K562 (cell line): Measurements from ENCODE around the gene NPFFR1. TPM values are rescaled to one million over a fixed set of nuclear protein-coding genes. Genes with fewer than 3 reads are reported as not detected.

Source experiments
- BHLHE40 ChIP-seq: IDR thresholded peaks from 2 replicates; pipeline ENCODE4 v1.6.1; 2011; ENCODE audit warnings: low read length, improper control_type of control experiment
- CREM ChIP-seq: IDR thresholded peaks from 2 replicates; pipeline ENCODE4 v1.6.1; 2014; ENCODE audit warnings: antibody characterized with exemption, low read depth
- FUS ChIP-seq: fragments of 200-400 bp; formaldehyde crosslinking; optimal IDR thresholded peaks from 2 replicates; pipeline ENCODE3; 2017; ENCODE audit warnings: low read depth, low read length
- JUN ChIP-seq, 2 experiments: sonication (generic) in 1 of 2; formaldehyde crosslinking in 1 of 2; IDR thresholded peaks; 2 replicates each; pipeline versions ENCODE4 v1.6.1 to v1.8.0; 2012 to 2022; ENCODE audit warnings: borderline replicate concordance in 2 of 2, mild to moderate bottlenecking in 2 of 2, improper control_type of control experiment in 1 of 2, low read depth in 1 of 2, low read length in 1 of 2, missing genetic modification reagents in 1 of 2
- KDM1A ChIP-seq, 2 experiments: fragments of 450-650 bp; IDR thresholded peaks; 2 replicates each; pipeline ENCODE4 v1.6.1; 2016; ENCODE audit warnings: mild to moderate bottlenecking in 2 of 2
- MEIS2 ChIP-seq: fragments of 450-650 bp; IDR thresholded peaks from 2 replicates; pipeline ENCODE4 v1.6.1; 2014; ENCODE audit warnings: mild to moderate bottlenecking; ENCODE audit not compliant: partially characterized antibody
- NFE2 ChIP-seq: IDR thresholded peaks from 2 replicates; pipeline ENCODE4 v1.6.1; 2014; ENCODE audit warnings: antibody characterized with exemption, low read depth
- PTBP1 ChIP-seq: fragments of 200-400 bp; formaldehyde crosslinking; IDR thresholded peaks from 2 replicates; pipeline ENCODE4 v1.6.1; 2017; ENCODE audit warnings: low read depth, low read length
- RAD51 ChIP-seq: fragments of 450-650 bp; IDR thresholded peaks from 2 replicates; pipeline ENCODE4 v1.7.1; 2016; ENCODE audit warnings: low read depth, mild to moderate bottlenecking, borderline replicate concordance
- TBL1XR1 ChIP-seq, 2 experiments: IDR thresholded peaks; 2 replicates each; pipeline ENCODE4 v1.6.1; 2012; ENCODE audit warnings: improper control_type of control experiment in 2 of 2, low read length in 2 of 2, mild to moderate bottlenecking in 1 of 2
- ZKSCAN8 ChIP-seq: fragments of 200-800 bp; sonication (Bioruptor generic); IDR thresholded peaks from 2 replicates; pipeline ENCODE4 v1.6.1; 2016; ENCODE audit warnings: missing genetic modification characterization, missing compliant biosample characterization
- ZNF589 ChIP-seq: fragments of 200-800 bp; sonication (Bioruptor generic); IDR thresholded peaks from 2 replicates; pipeline ENCODE4 v1.6.1; 2016; ENCODE audit warnings: low read depth, missing genetic modification characterization, missing compliant biosample characterization
- ZSCAN29 ChIP-seq: fragments of 450-650 bp; IDR thresholded peaks from 2 replicates; pipeline ENCODE4 v1.6.1; 2017
- polyA plus RNA-seq, 8 experiments: library from polyadenylated mRNA; depleted of rRNA in 4 of 8; stranded (reverse) in 5 of 8; unstranded in 3 of 8; fragments of >200 nt; fragmentation: Nextera tagmentation in 2 of 8; fragmentation: Illumina TruSeq in 1 of 8; extraction: Ambion mirVana in 2 of 8; extraction: Trizol in 1 of 8; gene quantifications; 2 replicates each; pipeline versions ENCODE4 v1.2.1 to v1.2.3, GENCODE V29; 2011 to 2014; ENCODE audit warnings: inconsistent platforms in 1 of 8, missing spikeins in 1 of 8
- total RNA-seq, 7 experiments: library from RNA; depleted of rRNA in 6 of 7; stranded (reverse); fragments of >200 nt in 6 of 7; fragmentation: Illumina TruSeq in 2 of 7; extraction: Trizol in 2 of 7; gene quantifications; 2 replicates each; pipeline versions ENCODE4 v1.2.1 to v1.2.3, GENCODE V29; 2011 to 2021; ENCODE audit warnings: low replicate concordance in 1 of 7
- TF ChIP-seq, protein P1 (sequence below): sonication (generic); formaldehyde crosslinking; IDR thresholded peaks from 2 replicates; pipeline ENCODE4 v1.8.0; 2022; ENCODE audit warnings: mild to moderate bottlenecking, missing genetic modification reagents
- TF ChIP-seq, protein P2 (sequence below): sonication (generic); formaldehyde crosslinking; IDR thresholded peaks from 2 replicates; pipeline ENCODE4 v1.8.0; 2022; ENCODE audit warnings: mild to moderate bottlenecking, missing genetic modification reagents
- TF ChIP-seq, protein P3 (sequence below): fragments of 450-650 bp; IDR thresholded peaks from 2 replicates; pipeline ENCODE4 v1.7.1; 2018; ENCODE audit warnings: mild to moderate bottlenecking, low read depth; ENCODE audit not compliant: partially characterized antibody
- TF ChIP-seq, protein P4 (sequence below): fragments of 450-650 bp; IDR thresholded peaks from 2 replicates; pipeline ENCODE4 v1.6.1; 2017; ENCODE audit warnings: antibody characterized with exemption

The NPFFR1 gene
- total and polyA plus RNA-seq, 9 of the 15 experiments (the other 6 are each of a cell fraction or from before 2014, with no cell fraction given), result under 0.01 TPM; not detected in 8

DNA sequence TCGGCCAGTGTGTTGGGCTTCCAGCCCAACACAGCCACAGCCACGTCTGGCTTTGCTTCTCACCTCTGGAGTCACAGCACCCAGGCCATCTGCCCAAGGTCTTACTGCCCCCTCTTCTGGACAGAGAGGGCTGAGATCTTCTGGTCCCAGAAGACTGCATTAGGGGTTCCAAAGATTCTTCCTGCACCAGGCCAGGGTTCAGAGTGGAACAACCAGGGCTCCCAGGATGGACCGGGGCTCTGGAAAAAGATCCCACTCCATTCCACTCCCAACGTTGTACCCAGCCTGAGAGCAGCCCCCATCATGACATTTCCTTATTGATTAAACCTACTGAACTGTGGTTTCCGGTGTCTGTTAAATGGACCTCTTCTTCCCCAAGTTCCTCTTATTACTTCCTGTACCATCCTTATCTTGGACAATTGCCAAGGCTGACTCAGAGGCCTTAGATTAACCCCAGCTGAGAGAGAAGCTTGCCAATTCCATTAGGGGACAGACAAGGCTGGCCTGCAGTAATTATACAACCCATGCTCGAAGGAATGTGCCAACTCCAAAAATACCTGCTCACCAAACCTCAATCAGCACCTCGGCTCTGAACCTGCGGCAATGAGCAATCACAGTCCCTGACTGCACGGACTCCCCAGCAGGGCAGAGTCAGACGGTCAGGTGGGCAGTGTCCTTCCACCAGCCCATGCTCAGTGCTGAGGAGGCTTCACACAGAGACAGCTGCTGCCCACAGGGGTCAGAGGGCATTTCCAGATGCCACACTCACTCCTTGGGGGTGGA is 47.9 kb upstream of the NPFFR1 start (continued):
- TF ChIP-seq JUN (IDR thresholded peaks at IDR 0.05; ENCODE audit: borderline replicate concordance, low read depth, low read length), result peak; percentile 82
- TF ChIP-seq JUN (CRISPR knock-in tag; IDR thresholded peaks at IDR 0.05; ENCODE audit: borderline replicate concordance), result no peak
- 0 out of 2 replicates have a peak, but pooled peaks have one; percentile 10 for TF ChIP-seq RAD51
- TF ChIP-seq NFE2, result peak; percentile 56
- TF ChIP-seq, protein P1, sequence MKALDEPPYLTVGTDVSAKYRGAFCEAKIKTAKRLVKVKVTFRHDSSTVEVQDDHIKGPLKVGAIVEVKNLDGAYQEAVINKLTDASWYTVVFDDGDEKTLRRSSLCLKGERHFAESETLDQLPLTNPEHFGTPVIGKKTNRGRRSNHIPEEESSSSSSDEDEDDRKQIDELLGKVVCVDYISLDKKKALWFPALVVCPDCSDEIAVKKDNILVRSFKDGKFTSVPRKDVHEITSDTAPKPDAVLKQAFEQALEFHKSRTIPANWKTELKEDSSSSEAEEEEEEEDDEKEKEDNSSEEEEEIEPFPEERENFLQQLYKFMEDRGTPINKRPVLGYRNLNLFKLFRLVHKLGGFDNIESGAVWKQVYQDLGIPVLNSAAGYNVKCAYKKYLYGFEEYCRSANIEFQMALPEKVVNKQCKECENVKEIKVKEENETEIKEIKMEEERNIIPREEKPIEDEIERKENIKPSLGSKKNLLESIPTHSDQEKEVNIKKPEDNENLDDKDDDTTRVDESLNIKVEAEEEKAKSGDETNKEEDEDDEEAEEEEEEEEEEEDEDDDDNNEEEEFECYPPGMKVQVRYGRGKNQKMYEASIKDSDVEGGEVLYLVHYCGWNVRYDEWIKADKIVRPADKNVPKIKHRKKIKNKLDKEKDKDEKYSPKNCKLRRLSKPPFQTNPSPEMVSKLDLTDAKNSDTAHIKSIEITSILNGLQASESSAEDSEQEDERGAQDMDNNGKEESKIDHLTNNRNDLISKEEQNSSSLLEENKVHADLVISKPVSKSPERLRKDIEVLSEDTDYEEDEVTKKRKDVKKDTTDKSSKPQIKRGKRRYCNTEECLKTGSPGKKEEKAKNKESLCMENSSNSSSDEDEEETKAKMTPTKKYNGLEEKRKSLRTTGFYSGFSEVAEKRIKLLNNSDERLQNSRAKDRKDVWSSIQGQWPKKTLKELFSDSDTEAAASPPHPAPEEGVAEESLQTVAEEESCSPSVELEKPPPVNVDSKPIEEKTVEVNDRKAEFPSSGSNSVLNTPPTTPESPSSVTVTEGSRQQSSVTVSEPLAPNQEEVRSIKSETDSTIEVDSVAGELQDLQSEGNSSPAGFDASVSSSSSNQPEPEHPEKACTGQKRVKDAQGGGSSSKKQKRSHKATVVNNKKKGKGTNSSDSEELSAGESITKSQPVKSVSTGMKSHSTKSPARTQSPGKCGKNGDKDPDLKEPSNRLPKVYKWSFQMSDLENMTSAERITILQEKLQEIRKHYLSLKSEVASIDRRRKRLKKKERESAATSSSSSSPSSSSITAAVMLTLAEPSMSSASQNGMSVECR (CRISPR knock-in tag), result peak; percentile 41; the same call in 1 of the 2 replicates
- no peak for TF ChIP-seq PTBP1
- TF ChIP-seq KDM1A (IDR thresholded peaks at IDR 0.05), result peak in 1 of 2 experiments; percentile 61; a peak in 2 of 4 replicates
- TF ChIP-seq, protein P2, sequence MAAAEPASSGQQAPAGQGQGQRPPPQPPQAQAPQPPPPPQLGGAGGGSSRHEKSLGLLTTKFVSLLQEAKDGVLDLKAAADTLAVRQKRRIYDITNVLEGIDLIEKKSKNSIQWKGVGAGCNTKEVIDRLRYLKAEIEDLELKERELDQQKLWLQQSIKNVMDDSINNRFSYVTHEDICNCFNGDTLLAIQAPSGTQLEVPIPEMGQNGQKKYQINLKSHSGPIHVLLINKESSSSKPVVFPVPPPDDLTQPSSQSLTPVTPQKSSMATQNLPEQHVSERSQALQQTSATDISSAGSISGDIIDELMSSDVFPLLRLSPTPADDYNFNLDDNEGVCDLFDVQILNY (CRISPR knock-in tag), result 0 out of 2 replicates have a peak, but pooled peaks have one; percentile 34
- TF ChIP-seq CREM, result peak; percentile 7; the same call in 1 of the 2 replicates
- TF ChIP-seq ZSCAN29, result no peak
- TF ChIP-seq, protein P3, sequence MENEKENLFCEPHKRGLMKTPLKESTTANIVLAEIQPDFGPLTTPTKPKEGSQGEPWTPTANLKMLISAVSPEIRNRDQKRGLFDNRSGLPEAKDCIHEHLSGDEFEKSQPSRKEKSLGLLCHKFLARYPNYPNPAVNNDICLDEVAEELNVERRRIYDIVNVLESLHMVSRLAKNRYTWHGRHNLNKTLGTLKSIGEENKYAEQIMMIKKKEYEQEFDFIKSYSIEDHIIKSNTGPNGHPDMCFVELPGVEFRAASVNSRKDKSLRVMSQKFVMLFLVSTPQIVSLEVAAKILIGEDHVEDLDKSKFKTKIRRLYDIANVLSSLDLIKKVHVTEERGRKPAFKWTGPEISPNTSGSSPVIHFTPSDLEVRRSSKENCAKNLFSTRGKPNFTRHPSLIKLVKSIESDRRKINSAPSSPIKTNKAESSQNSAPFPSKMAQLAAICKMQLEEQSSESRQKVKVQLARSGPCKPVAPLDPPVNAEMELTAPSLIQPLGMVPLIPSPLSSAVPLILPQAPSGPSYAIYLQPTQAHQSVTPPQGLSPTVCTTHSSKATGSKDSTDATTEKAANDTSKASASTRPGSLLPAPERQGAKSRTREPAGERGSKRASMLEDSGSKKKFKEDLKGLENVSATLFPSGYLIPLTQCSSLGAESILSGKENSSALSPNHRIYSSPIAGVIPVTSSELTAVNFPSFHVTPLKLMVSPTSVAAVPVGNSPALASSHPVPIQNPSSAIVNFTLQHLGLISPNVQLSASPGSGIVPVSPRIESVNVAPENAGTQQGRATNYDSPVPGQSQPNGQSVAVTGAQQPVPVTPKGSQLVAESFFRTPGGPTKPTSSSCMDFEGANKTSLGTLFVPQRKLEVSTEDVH, result peak; percentile 58
- TF ChIP-seq ZKSCAN8 (CRISPR knock-in tag), result peak; percentile 80
- peak in 1 of 2 experiments; percentile 84; a peak in 2 of 4 replicates for TF ChIP-seq TBL1XR1 (IDR thresholded peaks at IDR 0.05; ENCODE audit: low read length in 2 of 2)
- peak; percentile 84; the same call in 1 of the 2 replicates for TF ChIP-seq ZNF589 (CRISPR knock-in tag)
- TF ChIP-seq, protein P4, sequence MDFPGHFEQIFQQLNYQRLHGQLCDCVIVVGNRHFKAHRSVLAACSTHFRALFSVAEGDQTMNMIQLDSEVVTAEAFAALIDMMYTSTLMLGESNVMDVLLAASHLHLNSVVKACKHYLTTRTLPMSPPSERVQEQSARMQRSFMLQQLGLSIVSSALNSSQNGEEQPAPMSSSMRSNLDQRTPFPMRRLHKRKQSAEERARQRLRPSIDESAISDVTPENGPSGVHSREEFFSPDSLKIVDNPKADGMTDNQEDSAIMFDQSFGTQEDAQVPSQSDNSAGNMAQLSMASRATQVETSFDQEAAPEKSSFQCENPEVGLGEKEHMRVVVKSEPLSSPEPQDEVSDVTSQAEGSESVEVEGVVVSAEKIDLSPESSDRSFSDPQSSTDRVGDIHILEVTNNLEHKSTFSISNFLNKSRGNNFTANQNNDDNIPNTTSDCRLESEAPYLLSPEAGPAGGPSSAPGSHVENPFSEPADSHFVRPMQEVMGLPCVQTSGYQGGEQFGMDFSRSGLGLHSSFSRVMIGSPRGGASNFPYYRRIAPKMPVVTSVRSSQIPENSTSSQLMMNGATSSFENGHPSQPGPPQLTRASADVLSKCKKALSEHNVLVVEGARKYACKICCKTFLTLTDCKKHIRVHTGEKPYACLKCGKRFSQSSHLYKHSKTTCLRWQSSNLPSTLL, result no peak
- peak; percentile 64 for TF ChIP-seq MEIS2
- no peak for TF ChIP-seq FUS
- TF ChIP-seq BHLHE40, result 0 out of 2 replicates have a peak, but pooled peaks have one; percentile 12
